Stimulated activated CD4-positive, alpha-beta T cell treated with anti-CD3 and anti-CD28 coated beads, Interleukin-12 subunit alpha, Interleukin-12 subunit beta, amount 100 ng/mL, for 4 hours (primary cell): ENCODE data around the gene SHD.
"Not testable (repeated sequence)": the region's sequence is repeated elsewhere in the genome, so short reads cannot be mapped to it uniquely, and the experiment has no call there.

Experiments
- DNase-seq: peaks from one replicate; pipeline ENCODE4 v3.0.0-alpha.2; 2020

The SHD gene

DNA sequence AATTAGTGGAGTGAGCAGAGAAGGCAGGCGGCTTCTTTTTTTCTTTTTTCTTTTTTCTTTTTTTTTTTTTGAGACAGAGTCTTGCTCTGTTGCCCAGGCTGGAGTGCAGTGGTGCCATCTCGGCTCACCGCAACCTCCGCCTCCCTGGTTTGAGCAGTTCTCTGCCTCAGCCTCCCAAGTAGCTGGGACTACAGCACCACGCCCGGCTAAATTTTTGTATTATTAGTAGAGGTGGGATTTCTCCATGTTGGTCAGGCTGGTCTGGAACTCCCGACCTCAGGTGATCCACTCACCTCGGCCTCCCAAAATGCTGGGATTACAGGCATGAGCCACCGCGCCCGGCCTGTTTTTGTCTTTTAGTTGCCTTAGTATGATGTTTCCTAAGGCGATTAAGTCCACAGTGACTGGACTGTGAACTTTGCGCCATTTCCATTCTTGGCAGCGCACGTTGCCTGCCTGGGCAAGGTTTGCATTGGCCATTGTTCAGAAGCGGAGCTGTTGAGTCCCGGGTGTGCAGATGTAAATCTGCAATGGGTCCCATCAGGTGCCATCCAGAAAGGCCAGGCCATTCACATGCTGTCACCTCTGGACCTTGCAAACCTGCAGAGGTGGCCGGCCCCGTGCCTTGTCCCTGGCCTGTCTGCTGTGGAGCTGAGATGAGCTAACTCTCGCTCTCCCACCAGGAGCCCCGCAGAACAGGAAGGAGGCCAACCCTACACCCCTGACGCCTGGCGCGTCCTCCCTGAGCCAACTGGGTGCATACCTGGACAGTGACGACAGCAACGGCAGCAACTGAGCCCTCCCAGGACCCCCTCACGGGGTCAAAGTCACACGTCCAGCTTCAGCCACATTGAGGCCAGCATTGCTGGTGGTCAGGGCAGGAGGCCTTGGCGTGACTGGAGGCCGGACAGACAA, 10.9 kb upstream of the SHD start:
- DNase-seq: no peak

DNA sequence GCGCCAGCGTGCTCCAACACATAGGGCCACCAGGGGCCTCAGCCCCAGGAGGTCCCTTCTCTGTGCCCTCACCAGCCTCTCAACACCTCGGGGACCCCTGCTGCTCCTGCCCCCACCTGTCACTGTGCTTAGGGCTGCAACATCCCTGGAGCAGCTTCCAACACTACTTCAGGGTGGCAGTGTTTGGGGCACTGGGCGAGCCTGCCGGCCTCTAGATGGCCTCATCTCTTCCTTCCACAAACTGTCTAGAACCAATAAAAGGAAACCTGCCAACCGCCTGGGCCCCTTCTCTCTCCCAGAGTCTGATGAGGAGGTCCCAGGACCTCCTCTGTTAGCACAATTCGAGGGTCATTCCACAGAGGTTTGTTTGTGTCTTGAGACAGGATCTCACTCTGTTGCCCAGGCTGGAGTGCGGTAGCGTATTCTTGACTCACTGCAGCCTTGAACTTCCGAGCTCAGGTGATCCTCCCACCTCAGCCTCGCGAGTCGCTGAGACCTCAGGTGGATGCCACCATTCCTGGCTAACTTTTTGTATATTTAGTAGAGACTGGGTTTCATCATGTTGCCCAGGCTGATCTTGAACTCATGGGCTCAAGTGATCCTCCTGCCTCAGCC, 10.1 kb upstream of the SHD start:
- DNase-seq: no peak

DNA sequence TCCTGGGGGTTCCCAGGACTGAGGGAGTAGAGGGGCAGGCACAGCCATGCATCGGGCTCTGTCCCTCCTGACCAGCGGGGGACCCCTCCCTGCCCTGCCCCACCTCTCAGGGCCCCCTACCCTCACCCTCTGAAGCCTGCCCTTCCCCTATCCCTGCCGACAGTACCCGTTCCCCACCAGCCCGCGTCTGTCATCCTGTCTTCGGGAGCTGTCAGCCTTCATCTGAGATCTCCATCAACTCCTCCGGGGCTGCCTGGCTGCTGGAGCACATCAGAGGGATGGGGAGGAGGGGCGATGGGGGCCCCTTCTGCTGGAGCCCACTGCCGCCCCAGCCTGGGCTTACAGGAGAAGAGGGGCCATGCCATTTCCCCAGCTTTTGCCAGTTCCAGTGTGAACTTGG, 6.2 kb upstream of the SHD start:
- no peak for DNase-seq

DNA sequence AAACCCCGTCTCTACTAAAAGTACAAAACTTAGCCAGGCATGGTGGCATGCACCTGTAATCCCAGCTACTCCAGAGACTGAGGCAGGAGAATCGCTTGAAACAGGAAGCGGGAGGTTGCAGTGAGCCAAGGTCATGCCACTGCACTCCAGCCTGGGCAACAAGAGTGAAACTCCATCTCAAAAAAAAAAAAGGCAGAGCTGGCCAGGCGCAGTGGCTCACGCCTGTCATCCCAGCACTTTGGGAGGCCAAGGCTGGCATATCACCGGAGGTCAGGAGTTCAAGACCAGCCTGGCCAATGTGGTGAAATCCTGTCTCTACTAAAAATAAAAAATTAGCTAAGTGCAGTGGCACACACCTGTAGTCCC, 4.8 kb upstream of the SHD start:
- not testable (repeated sequence) for DNase-seq

DNA sequence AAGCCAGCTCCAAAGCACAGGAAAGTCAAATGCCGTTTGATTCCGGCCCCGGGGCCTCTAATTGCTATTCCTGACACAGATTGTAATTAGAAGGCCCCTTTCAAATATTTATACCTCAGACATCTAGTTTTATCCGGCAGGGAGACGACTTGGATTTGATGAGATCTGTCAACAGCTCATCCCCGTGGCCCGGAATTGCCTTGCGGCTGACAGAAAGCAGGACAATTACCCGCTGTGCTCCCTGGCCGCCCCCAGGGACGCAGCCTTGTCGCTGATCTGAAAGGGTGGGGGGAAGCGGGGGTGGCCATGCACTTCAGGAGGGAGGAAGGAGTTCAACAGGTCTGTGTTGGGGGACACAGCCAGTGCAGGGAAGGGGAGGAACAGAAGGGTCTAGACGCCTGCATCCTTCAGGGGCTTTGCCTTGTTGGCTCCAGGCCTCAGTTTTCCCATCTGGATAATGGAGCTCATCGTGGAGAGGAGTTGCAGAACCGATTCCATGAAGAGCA, 1.8 kb upstream of the SHD start:
- no peak for DNase-seq

DNA sequence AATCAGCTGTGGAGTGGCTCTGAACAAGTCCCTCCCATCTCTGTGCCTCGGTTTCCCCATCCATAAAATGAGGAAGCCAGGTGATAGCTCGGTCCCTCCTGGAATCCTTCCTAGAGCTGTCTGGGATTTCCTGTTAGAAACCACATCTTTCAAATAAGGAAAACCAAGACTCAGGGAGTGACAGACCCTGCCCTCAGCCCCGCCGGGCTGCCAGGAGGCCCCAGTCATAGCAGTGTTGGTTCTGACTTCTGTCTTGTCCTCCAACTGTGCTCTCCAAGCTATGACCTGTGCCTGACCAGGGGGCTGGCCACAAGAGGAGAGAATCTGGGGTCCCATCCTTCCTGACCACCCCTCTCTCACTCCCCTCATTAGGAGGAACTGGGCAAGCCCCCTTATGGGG, 1.1 kb upstream of the SHD start:
- DNase-seq: no peak

DNA sequence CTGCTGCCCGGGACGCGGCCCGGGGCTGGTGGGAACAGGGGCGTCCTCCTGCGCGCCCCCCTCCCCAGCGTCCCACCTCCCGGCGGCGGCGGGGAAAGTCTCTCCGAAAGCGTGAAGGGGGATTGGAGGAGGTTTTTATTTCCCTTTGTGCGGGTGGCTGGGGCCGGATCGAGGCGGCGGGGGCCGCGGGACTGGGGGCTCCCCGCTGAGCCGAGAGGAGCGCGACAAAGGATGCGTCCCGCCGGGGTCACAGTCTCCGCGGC, 132 bp downstream of the SHD start:
- no peak for DNase-seq

DNA sequence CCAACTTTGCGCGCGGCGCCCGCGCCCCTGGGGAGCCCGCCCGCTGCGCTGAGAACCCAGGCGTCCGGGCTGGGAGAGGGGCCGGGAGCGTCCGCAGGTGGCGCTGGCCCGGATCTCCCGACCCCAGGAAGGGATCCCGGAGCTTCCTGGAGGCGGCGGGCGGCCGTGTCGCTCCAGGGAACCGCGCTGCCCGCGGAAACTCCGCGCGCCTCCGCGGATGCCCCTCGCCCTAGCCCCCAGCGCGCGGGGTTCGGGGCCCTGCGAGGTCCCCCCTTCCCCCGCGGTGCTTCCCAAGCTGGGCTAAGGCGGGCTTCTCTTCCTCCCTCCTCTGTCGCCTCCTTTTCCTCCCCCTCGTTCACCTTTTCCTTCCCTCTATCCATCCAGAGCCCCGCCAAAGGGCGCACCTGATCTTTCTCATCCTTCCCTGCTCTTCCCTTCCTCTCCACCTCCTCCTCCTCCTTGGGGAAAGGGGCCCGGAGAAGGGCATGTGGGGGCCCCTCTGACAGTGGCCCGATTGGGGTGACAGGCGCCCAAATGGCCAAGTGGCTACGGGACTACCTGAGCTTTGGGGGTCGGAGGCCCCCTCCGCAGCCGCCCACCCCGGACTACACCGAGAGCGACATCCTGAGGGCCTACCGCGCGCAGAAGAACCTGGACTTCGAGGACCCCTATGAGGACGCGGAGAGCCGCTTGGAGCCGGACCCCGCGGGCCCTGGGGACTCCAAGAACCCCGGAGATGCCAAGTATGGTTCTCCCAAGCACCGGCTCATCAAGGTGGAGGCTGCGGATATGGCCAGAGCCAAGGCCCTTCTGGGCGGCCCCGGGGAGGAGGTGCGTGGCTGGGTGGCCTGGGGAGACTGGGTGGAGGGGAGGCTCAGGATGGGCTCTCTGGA, 710 bp downstream of the SHD start:
- DNase-seq: no peak

DNA sequence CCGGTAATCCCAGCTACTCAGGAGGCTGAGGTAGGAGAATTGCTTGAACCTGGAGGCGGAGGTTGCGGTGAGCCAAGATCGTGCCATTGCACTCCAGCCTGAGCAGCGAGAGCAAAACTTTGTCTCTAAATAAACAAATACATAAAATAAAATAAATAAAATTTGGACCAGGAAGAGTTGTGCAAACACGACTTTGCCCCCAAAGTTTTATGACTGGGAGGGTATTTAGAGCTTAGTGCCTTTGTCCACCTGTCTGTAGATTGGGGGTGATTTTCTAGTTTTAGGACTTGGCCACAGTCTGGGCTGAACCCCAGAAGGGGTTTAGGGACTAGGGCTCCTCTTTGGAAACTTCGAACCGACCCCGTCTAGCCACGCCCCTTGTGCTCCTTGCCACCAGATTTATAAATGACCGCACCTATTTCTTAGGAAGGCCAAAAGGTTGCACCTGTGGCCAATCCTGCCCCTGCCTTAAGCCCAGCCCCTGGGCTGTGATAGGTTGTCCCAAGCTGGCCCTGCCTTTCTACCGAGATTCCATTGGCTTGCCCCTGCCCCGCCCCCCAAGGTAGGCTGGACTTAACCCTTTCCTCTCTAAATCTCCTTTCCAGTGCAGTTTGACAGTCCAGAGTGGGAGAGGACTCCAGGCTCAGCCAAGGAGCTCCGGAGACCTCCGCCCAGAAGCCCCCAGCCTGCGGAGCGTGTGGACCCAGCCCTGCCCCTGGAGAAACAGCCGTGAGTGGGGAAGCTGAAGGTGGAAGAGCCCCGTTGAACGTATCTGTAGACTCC, 5.3 kb downstream of the SHD start:
- DNase-seq: no peak

DNA sequence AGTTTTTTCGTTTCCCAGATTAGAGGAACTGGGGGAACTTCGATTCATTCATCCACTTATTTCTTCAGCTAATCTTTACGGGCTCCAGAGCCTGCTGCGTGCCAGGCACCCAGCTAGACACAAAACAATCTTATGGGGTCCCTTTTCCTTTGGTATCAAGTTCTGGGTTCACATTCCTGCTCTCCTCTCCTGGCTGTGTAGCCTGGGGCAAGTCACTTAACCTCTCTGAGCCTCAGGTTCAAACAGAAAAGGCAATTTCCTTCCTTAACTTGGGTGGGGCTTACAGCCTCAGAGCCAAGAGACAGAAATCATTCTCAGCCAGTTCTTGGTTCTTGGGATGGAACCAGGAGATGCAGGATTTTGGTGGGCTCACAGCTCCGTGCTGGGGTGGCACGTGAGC, 5.9 kb downstream of the SHD start:
- no peak for DNase-seq

DNA sequence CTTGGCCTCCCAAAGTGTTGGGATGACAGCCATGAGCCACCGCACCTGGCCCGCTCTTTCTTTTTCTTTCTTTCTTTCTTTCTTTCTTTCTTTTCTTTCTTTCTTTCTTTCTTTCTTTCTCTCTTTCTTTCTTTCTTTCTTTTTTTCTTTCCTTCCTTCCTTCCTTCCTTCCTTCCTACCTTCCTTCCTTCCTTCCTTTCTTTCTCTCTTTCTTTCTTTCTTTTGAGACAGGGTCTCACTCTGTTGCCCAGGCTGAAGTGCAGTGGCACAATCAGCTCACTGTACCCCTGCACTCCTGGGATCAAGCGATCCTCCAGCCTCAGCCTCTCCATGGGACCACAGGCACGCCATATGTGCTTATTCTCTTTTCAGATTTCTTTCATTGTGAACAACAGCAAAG, 7.1 kb downstream of the SHD start:
- DNase-seq: not testable (repeated sequence)

DNA sequence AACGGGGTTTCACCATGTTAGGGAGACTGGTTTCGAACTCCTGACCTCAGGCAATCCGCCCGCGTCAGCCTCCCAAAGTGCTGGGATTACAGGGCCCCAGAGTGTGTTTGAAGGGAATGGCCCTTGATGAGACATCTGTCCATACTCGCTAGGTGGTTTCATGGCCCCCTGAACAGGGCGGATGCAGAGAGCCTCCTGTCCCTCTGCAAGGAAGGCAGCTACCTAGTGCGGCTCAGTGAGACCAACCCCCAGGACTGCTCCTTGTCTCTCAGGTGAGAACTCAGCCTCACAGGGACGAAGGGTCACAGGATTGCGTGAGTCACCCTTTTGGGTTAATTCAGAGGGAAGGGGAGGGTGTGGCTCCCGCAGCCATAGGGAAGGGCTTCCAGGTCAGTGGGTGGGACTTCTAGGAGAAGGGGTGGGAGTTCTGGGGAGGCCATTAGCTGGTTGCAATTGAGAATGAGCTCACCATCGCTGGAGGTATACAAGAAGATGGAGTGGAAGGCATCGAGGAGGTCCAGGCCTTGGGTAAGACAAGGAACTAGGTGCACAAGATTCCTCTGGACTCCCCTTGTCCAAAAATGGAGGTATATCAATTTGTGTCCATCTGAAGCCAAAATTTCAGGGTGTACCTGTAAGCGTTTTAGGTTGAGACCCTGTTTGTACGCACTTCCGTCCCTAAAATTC, 9.2 kb downstream of the SHD start:
- DNase-seq: no peak

DNA sequence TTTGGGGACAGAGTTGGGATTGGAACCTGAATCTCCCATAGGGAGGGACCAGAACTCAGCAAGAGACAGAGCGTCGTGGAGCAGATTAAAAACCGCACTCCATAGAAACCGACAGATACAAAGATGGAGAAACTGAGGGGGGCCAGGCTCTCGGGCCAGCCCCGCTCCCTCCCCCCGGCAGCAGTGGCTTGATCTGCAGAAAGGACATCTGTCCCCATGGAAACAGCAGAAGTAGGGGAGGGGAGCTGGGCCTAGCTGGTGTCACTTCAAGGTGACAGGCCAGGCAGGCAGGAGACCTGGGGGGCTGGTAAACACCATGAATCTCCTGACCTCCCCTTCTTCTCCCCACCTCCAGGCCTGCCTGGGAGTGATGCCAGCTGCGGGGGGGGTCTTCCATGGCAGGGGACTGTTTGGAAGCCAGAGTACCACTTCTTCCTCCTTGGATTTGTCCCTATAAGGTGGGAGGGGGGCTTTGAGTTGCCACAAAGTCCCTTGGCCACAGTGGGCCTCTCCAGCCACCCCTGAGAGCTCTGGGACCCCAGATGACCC, 12.2 kb downstream of the SHD start:
- DNase-seq: no peak

DNA sequence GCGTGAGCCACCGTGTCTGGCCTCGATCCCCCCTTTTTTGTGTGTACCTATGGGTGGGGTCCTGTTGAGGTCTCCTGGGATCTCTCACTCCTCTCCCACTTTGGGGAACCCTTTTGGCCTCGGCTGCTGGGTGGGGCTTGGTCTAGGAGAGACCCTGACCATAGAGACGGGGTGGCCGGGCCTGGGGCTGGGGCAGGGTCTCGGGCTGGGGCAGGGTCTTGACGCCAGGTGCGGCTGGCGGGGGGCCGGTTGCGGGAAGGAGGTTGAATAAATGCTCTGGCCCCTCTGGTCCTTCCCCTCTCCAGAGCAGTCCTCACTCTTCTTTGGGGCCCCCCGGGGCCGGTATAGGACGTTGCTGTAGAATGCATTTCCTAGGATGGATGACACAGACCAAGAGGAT, 13.4 kb downstream of the SHD start:
- DNase-seq: no peak

DNA sequence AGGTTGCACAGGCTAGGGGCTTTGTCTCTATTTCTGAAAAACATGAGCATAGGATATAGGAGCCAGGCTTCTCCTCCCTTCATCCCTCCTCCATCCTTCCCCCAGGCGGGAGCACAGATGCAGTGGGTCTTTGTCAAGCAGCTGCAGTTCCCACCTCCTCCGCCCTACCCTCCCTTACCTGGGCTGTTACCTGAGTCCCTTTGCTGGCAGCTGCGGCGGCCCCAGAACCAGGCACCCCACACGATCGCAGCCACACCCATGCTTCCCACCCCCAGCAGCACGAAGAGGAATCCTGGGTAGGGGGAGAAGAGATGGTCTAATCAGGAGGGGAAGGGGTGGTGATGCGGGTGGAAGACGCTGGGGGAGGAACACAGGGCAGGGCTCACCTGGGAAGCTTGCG, 15.3 kb downstream of the SHD start:
- DNase-seq: no peak

DNA sequence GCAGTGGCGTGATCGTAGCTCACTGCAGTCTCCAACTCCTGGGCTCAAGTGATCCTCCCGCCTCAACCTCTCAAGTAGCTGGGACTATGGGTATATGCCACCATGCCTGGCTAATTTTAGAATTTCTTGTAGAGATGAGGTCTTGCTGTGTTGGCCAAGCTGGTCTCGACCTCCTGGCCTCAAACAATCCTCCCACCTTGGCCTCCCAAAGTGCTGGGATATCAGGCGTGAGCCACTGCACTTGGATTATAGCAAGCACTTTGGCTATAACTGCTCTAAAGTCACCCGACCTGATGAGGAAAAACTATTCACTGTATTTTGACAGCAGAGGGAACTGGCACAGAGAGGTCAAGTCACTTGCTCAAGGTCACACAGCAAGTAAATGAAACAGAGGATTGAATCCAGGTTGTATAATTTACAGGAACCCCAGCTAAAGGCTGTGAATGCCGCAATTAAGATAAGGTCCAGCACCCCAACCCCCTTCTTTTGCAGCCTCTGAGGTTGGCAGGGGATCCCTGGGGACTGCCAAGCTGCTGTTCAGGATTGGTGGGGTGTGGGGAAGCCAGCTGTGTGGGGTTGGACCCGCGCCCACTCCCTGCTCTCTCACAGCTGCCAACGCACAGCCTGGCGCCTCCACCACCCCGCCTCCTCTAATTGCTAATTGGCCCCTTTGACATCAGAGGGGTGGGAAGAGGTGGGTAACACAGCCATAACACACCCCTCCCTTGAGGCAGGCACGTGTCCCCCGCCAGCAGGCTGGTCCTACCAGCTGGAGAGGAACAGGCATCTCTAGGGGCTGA, 17.1 kb downstream of the SHD start:
- no peak for DNase-seq

DNA sequence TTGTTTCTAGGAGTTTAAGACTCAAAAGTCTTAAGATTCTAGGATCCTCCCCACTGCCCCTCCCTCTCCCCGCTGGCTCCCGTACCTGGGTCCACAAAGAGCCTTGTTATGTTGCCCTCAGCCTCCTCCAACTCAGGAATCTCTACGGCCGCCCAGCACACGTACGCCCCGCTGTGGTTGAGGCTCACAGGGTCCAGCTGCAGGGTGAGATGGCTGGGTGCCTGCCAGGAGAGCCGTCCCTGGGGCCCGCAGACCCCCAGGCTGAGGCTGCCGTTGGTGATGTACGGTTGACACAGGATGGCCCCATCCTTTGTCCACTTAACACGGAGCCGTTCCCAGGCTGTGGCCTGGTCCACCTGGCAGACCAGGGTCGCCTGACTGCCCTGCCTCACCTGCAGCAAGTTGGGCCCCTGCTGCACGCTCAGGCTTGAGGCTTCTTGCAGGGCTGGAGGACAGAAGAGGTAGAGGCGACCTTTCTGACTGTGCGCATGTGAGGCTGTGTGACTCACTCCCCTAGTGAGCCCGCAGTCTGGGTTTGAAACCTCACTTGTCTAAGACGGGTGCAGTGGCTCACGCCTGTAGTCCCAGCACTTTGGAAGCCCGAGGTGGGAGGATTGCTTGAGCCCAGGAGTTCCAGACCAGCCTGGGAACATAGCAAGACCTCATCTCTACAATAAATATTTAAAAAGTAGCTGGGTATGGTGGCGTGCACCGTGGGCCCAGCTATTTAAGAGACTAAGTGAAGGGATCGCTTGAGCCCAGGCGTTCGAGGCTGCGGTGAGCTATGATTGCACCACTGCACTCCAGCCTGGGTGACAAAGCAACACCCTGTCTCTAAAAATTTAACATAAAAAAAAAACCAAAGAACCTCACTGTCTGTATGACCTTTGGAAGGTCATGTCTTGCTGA, 19.1 kb downstream of the SHD start:
- no peak for DNase-seq

DNA sequence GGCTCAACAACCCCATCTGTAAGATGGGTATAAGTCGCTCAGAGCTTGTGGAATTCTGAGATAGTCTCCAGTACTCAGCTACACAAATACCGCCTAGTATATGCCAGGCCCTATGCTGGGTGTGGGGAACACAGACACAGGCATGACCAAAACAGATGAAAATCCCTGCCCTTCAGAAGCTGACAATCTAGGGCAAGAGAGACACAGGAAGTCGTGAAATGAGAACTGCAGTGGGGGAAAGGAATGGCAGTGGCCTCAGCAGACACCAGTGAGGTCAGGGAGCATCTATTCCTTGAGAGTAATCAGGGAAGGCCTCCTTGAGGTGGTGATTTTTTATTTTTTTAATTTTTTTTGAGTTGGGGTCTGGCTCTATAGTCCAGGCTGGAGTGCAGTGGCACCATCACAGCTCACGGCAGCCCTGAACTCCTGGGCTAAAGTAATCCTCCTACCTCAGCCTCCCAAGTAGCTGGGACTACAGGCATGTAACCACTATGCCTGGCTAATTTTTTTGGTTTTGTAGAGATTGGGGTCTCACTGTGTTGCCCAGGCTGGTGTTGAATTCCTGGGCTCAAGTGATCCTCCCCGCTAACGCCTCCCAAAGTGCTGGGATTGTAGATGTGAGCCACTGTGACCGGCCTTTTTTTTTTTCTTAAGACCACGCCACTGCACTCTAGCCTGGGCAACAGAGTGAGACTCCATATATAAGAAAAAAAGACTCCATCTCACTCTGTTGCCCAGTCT, 19.9 kb downstream of the SHD start:
- DNase-seq: no peak

DNA sequence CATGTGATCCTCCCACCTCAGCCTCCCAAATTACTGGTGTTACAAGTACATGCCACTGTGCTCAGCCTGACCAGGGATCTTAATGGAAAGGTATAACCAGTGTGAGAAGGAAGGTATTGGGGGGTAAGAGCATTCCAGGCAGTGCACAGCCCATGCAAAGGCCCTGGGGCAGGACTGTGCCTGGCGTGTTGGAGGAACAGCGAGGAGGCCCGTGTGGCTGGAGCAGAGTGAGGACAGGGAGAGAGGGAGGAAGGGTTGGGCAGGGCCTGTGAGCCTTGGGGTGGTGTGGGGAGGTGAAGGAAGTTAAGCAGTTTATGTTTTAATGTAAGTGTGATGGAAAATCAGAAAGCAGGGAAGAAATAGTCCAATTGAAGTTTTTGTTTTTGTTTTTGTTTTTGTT, 21.5 kb downstream of the SHD start:
- DNase-seq: no peak
